HEK293 (cell line): Measurements from ENCODE around the gene CSMD2.

Experiments used
- CTCF ChIP-seq: fragments of 450-650 bp; formaldehyde crosslinking; IDR thresholded peaks from 2 replicates; pipeline ENCODE4 v1.5.1; 2016; ENCODE audit warnings: missing biosample characterization, missing genetic modification characterization
- KLF17 ChIP-seq: fragments of 450-650 bp; formaldehyde crosslinking; IDR thresholded peaks from 2 replicates; pipeline ENCODE4 v1.5.1; 2016; ENCODE audit warnings: missing biosample characterization, missing genetic modification characterization

- TF ChIP-seq KLF17 (tag by site-specific recombination) (no peak), CTCF (tag by site-specific recombination) (no peak)
Measured at GRCh38 chr1:33561576-33561975, 603.5 kb downstream of the CSMD2 start.
